HepG2 (cell line): ENCODE data around the gene ADCY1. TPM values are rescaled to one million over a fixed set of nuclear protein-coding genes. Genes with fewer than 3 reads are reported as not detected.

ENCODE experiments used
- ATAC-seq: fragments of 200-7000 bp; cut with Tn5 transposase; 3 replicates; pipeline ENCODE4 v1.9.1; 2020; ENCODE audit warnings: mild to moderate bottlenecking, moderate library complexity
- BruUV-seq: library from RNA; stranded (reverse); fragments of 400-500 nt; replicated peaks from 2 replicates; lab custom pipeline; 2021; lab: Mats Ljungman, UMichigan
- CTCF ChIA-PET: fragments of 300-600 bp; formaldehyde crosslinking; extraction: SDS; loops from one replicate; lab custom pipeline; 2021; ENCODE audit warnings: low total read pairs, inconsistent platforms, low intra/inter-chr PET ratio; lab: Yijun Ruan, JAX
- POLR2A ChIA-PET: fragments of 350-600 bp; sonication (Branson Sonifier 250); formaldehyde crosslinking; loops from one replicate; lab custom pipeline; 2020; ENCODE audit warnings: antibody characterized with exemption, inconsistent platforms; lab: Yijun Ruan, JAX
- DNase-seq: peaks from one replicate; pipeline ENCODE4 v3.0.0-alpha.2; 2015; ENCODE audit warnings: low spot score
- FAIRE-seq: peaks from 3 replicates; lab custom pipeline; 2011; peaks lifted over from hg19 to GRCh38; lab: Jason Lieb, UNC
- H2AFZ ChIP-seq: one replicate; pipeline ENCODE4 v1.6.1; 2011; ENCODE audit warnings: low read length, inconsistent platforms
- H3K27ac ChIP-seq: fragments of 300-600 bp; 3 replicates; pipeline ENCODE4 v1.8.0; 2011; ENCODE audit warnings: mixed run types, mild to moderate bottlenecking, mixed read lengths, low read length, inconsistent platforms; ENCODE audit not compliant: insufficient read depth; ENCODE audit errors: extremely low read length
- H3K27me3 ChIP-seq, 2 experiments: fragments of 200-600 bp in 1 of 2; 2 replicates in 1 of 2; 3 replicates in 1 of 2; pipeline versions ENCODE4 v1.6.0 to v1.8.0; 2011; ENCODE audit warnings: low read length in 2 of 2, mild to moderate bottlenecking in 2 of 2, moderate library complexity in 2 of 2, inconsistent platforms in 1 of 2; ENCODE audit not compliant: insufficient read depth in 2 of 2, control insufficient read depth in 1 of 2
- H3K36me3 ChIP-seq, 2 experiments: fragments of 200-600 bp in 1 of 2; replicated peaks in 1 of 2; 2 replicates in 1 of 2; 3 replicates in 1 of 2; pipeline versions ENCODE4 v1.5.1 to v1.8.0; 2011; ENCODE audit warnings: low read length in 2 of 2, inconsistent platforms in 1 of 2; ENCODE audit not compliant: insufficient read depth in 2 of 2, control insufficient read depth in 1 of 2
- H3K4me1 ChIP-seq: 2 replicates; pipeline ENCODE4 v1.5.1; 2012; ENCODE audit warnings: low read length, inconsistent platforms; ENCODE audit not compliant: insufficient read depth
- H3K4me2 ChIP-seq: 2 replicates; pipeline ENCODE4 v1.6.0; 2011; ENCODE audit warnings: low read depth, low read length, inconsistent platforms
- H3K4me3 ChIP-seq, 3 experiments: fragments of 200-600 bp in 1 of 3; sonication (generic), shearing (Covaris generic) in 1 of 3; replicated peaks in 1 of 3; 2 replicates each; pipeline ENCODE4 v1.5.1; 2011 to 2016; ENCODE audit warnings: low read length in 3 of 3, inconsistent platforms in 2 of 3, low read depth in 2 of 3, mild to moderate bottlenecking in 2 of 3, control low read depth in 1 of 3, mixed read lengths in 1 of 3; ENCODE audit not compliant: insufficient read depth in 1 of 3
- H3K79me2 ChIP-seq: one replicate; pipeline ENCODE4 v1.6.1; 2011; ENCODE audit warnings: low read length, inconsistent platforms; ENCODE audit not compliant: insufficient read depth
- H3K9ac ChIP-seq: 2 replicates; pipeline ENCODE4 v1.6.0; 2011; ENCODE audit warnings: mild to moderate bottlenecking, low read depth, low read length, inconsistent platforms; ENCODE audit not compliant: insufficient read depth
- H3K9me3 ChIP-seq: 2 replicates; pipeline ENCODE4 v1.5.1; 2012; ENCODE audit warnings: mild to moderate bottlenecking, low read length
- H4K20me1 ChIP-seq: 2 replicates; pipeline ENCODE4 v1.6.0; 2011; ENCODE audit warnings: inconsistent platforms, mild to moderate bottlenecking, low read length, moderate library complexity; ENCODE audit not compliant: insufficient read depth
- ARID2 ChIP-seq: sonication (generic); formaldehyde crosslinking; IDR thresholded peaks from 2 replicates; pipeline ENCODE4 v1.8.1; 2022; ENCODE audit warnings: mild to moderate bottlenecking, missing genetic modification reagents, borderline replicate concordance
- DNMT3B ChIP-seq: conservative IDR thresholded peaks from 2 replicates; pipeline ENCODE4 v1.6.1; 2016; ENCODE audit warnings: missing biosample characterization, control low read depth
- MAFG ChIP-seq: sonication (generic); formaldehyde crosslinking; IDR thresholded peaks from 2 replicates; pipeline ENCODE4 v1.5.1; 2020; ENCODE audit warnings: mild to moderate bottlenecking, missing genetic modification reagents
- NR3C1 ChIP-seq: sonication (generic); formaldehyde crosslinking; IDR thresholded peaks from 2 replicates; pipeline ENCODE4 v1.4.0; 2020; ENCODE audit warnings: missing genetic modification reagents
- RCOR2 ChIP-seq: IDR thresholded peaks from 2 replicates; pipeline ENCODE4 v1.6.1; 2016; ENCODE audit warnings: missing biosample characterization, missing genetic modification reagents
- SMC3 ChIP-seq: IDR thresholded peaks from 2 replicates; pipeline ENCODE4 v1.6.1; 2011; ENCODE audit warnings: low read length, improper control_type of control experiment
- STAG1 ChIP-seq: sonication (generic); formaldehyde crosslinking; IDR thresholded peaks from 2 replicates; pipeline ENCODE4 v1.4.0; 2020; ENCODE audit warnings: missing genetic modification reagents
- YEATS2 ChIP-seq: sonication (generic); formaldehyde crosslinking; IDR thresholded peaks from 2 replicates; pipeline ENCODE4 v1.4.0; 2020; ENCODE audit warnings: missing genetic modification reagents, borderline replicate concordance
- ZNF598 ChIP-seq: sonication (generic); formaldehyde crosslinking; IDR thresholded peaks from 2 replicates; pipeline ENCODE4 v1.5.1; 2020; ENCODE audit warnings: mild to moderate bottlenecking, missing genetic modification reagents, borderline replicate concordance
- ZNF703 ChIP-seq: sonication (generic); formaldehyde crosslinking; IDR thresholded peaks from 2 replicates; pipeline ENCODE4 v1.5.1; 2020; ENCODE audit warnings: missing genetic modification reagents, mild to moderate bottlenecking, moderate library complexity, borderline replicate concordance
- ZNF878 ChIP-seq: sonication (generic); formaldehyde crosslinking; IDR thresholded peaks from 2 replicates; pipeline ENCODE4 v1.8.1; 2023; ENCODE audit warnings: mild to moderate bottlenecking, missing genetic modification reagents, moderate library complexity
- ZSCAN25 ChIP-seq: sonication (generic); formaldehyde crosslinking; IDR thresholded peaks from 2 replicates; pipeline ENCODE4 v1.8.0; 2022; ENCODE audit warnings: mild to moderate bottlenecking, missing genetic modification reagents
- WGBS: methylation state at CpG from one replicate; pipeline ENCODE4 v1.1.6; 2017; ENCODE audit warnings: low lambda C conversion rate; 5-methylcytosine and 5-hydroxymethylcytosine counted together
- in situ Hi-C: cut with HindIII; loops from 2 replicates; pipeline ENCODE4 v1.10.0; 2017; ENCODE audit warnings: low pct_unique_long_range_greater_than_20kb; ENCODE audit not compliant: extremely low pct_ligation_motif_present
- intact Hi-C: fragments of 100-400 bp; cut with micrococcal nuclease; formaldehyde crosslinking; loops from one replicate; pipeline ENCODE4 v1.10.0; 2022; ENCODE audit not compliant: unreplicated experiment
- polyA plus RNA-seq, 8 experiments: library from polyadenylated mRNA; depleted of rRNA in 3 of 8; stranded (reverse) in 7 of 8; unstranded in 1 of 8; fragments of >200 nt; fragmentation: Illumina TruSeq in 4 of 8; extraction: Trizol in 4 of 8; gene quantifications; 2 replicates each; pipeline versions ENCODE4 v1.2.1 to v1.2.3, GENCODE V29; 2011 to 2016; ENCODE audit warnings: low read depth in 4 of 8, missing spikeins in 1 of 8, mixed read lengths in 1 of 8; ENCODE audit not compliant: insufficient read depth in 1 of 8
- total RNA-seq, 5 experiments: library from RNA; depleted of rRNA; stranded (reverse); fragments of >200 nt; fragmentation: Illumina TruSeq; extraction: Trizol; gene quantifications; 2 replicates each; pipeline ENCODE4 v1.2.3, GENCODE V29; 2016; ENCODE audit warnings: low read depth in 1 of 5
- TF ChIP-seq, protein P1 (sequence below): sonication (generic); formaldehyde crosslinking; IDR thresholded peaks from 2 replicates; pipeline ENCODE4 v1.5.0; 2020; ENCODE audit warnings: mild to moderate bottlenecking, missing genetic modification reagents, moderate library complexity
- TF ChIP-seq, protein P2 (sequence below): sonication (generic); formaldehyde crosslinking; IDR thresholded peaks from 2 replicates; pipeline ENCODE4 v1.8.1; 2023; ENCODE audit warnings: missing genetic modification reagents, inconsistent platforms, borderline replicate concordance
- TF ChIP-seq, protein P3 (sequence below): IDR thresholded peaks from 2 replicates; pipeline ENCODE4 v1.6.1; 2016; ENCODE audit warnings: missing biosample characterization, missing genetic modification reagents, low read depth
- TF ChIP-seq, protein P4 (sequence below): sonication (generic); formaldehyde crosslinking; IDR thresholded peaks from 2 replicates; pipeline ENCODE4 v1.4.0; 2020; ENCODE audit warnings: missing genetic modification reagents

The ADCY1 gene
- total and polyA plus RNA-seq, 2 of the 13 experiments (the other 11 are each of a cell fraction or from before 2014, with no cell fraction given) = 0.80 to 1.2 TPM

DNA sequence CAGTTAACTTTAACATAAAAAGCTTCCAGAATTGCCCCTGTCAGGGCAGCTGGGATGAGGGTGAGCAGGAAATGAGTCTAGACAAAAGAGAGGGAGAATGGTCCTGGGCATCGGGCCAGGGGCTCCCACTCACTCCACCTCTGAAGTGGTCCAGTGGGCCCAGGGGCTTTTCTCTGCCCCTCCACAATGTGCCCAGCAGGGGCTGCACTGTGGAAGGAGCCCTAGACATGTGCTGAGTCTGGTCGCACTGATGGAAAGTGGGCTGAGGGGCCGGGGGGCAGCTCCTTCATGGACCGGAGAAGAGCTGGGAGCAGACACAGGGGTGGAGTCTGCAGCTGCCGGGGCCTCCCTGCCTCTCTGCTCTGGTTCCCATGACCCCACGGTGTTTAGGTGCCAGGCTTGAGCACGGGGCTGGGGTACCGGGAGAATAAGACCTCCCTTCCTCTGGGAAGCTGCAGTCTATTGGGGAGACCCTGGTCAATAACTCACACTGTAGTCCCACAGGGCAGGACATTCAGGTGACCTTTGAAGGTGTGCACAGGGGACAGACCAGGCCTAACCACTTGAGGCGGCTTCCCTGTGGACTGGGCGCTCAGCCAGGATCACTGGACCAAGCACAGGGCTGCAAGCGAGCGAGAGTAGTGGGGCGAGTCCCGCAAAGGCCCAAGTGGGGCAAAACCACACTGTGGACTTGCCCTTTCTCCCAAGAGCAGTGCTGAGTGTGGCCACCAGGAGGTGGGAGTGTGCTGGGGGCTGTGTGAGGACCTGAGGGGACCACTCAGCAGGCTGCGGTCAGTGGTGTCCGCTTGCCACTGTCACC, 6.1 kb downstream of the ADCY1 start:
- ChIA-PET CTCF (interaction anchor here (0.7 kb wide), 1 partner anchor 274 kb away, joined by 3 read pairs; no protein-coding TSS in a partner anchor), POLR2A (no interaction called here)
- H3K4me3 ChIP-seq = no peak overlapping the region
- DNase-seq = no peak
- no peaks in the 10 kb centered on the region for H3K36me3 ChIP-seq
- intact Hi-C loops (loop anchor here (5.0 to 10.0 kb wide), 2 partner anchors 272 to 425 kb away; partner anchors contain the start of gene RAMP3), in situ Hi-C loops (loop anchor here (25.0 kb wide), 1 partner anchor 418 kb away; the partner anchor contains the start of gene RAMP3)
- no TSS peak for BruUV-seq
- peak; percentile 83 for ATAC-seq
- H2AFZ ChIP-seq = no peak overlapping the region
- H3K27me3 ChIP-seq = peaks cover 10 to 31% of the 10 kb centered on the region in 2 experiments
- no peaks in the 10 kb centered on the region for H4K20me1 ChIP-seq
- no peak overlapping the region for H3K27ac ChIP-seq
- no peak for FAIRE-seq
- peaks cover 6% of the 10 kb centered on the region for H3K4me1 ChIP-seq
- TF ChIP-seq NR3C1 (CRISPR knock-in tag) (no peak), YEATS2 (CRISPR knock-in tag) (no peak), MAFG (CRISPR knock-in tag) (no peak), ZNF878 (CRISPR knock-in tag) (no peak), ZSCAN25 (CRISPR knock-in tag) (no peak), DNMT3B (CRISPR knock-in tag) (no peak), SMC3 (peak; percentile 22; the same call in 1 of the 2 replicates), ZNF598 (no peak), STAG1 (CRISPR knock-in tag) (peak; percentile 45), RCOR2 (no peak), ARID2 (CRISPR knock-in tag) (no peak), ZNF703 (CRISPR knock-in tag) (no peak)
- TF ChIP-seq, protein P1, sequence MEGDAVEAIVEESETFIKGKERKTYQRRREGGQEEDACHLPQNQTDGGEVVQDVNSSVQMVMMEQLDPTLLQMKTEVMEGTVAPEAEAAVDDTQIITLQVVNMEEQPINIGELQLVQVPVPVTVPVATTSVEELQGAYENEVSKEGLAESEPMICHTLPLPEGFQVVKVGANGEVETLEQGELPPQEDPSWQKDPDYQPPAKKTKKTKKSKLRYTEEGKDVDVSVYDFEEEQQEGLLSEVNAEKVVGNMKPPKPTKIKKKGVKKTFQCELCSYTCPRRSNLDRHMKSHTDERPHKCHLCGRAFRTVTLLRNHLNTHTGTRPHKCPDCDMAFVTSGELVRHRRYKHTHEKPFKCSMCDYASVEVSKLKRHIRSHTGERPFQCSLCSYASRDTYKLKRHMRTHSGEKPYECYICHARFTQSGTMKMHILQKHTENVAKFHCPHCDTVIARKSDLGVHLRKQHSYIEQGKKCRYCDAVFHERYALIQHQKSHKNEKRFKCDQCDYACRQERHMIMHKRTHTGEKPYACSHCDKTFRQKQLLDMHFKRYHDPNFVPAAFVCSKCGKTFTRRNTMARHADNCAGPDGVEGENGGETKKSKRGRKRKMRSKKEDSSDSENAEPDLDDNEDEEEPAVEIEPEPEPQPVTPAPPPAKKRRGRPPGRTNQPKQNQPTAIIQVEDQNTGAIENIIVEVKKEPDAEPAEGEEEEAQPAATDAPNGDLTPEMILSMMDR (CRISPR knock-in tag) = peak; percentile 60
- TF ChIP-seq, protein P2, sequence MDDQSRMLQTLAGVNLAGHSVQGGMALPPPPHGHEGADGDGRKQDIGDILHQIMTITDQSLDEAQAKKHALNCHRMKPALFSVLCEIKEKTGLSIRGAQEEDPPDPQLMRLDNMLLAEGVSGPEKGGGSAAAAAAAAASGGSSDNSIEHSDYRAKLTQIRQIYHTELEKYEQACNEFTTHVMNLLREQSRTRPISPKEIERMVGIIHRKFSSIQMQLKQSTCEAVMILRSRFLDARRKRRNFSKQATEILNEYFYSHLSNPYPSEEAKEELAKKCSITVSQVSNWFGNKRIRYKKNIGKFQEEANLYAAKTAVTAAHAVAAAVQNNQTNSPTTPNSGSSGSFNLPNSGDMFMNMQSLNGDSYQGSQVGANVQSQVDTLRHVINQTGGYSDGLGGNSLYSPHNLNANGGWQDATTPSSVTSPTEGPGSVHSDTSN (CRISPR knock-in tag) = no peak
- TF ChIP-seq, protein P3, sequence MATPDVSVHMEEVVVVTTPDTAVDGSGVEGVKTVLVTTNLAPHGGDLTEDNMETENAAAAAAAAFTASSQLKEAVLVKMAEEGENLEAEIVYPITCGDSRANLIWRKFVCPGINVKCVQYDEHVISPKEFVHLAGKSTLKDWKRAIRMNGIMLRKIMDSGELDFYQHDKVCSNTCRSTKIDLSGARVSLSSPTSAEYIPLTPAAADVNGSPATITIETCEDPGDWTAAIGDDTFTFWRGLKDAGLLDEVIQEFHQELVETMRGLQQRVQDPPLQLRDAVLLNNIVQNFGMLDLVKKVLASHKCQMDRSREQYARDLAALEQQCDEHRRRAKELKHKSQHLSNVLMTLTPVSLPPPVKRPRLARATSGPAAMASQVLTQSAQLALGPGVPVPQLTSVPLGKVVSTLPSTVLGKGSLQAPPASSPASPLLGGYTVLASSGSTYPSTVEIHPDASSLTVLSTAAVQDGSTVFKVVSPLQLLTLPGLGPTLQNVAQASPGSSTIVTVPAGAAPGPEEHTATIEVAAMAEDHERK (CRISPR knock-in tag) = no peak
- TF ChIP-seq, protein P4, sequence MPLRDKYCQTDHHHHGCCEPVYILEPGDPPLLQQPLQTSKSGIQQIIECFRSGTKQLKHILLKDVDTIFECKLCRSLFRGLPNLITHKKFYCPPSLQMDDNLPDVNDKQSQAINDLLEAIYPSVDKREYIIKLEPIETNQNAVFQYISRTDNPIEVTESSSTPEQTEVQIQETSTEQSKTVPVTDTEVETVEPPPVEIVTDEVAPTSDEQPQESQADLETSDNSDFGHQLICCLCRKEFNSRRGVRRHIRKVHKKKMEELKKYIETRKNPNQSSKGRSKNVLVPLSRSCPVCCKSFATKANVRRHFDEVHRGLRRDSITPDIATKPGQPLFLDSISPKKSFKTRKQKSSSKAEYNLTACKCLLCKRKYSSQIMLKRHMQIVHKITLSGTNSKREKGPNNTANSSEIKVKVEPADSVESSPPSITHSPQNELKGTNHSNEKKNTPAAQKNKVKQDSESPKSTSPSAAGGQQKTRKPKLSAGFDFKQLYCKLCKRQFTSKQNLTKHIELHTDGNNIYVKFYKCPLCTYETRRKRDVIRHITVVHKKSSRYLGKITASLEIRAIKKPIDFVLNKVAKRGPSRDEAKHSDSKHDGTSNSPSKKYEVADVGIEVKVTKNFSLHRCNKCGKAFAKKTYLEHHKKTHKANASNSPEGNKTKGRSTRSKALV = no peak
- no peak overlapping the region for H3K9ac ChIP-seq
- H3K79me2 ChIP-seq = no peaks in the 10 kb centered on the region
- WGBS = 20% methylated on average over 6 of the region's 16 CpGs
- no peak overlapping the region for H3K4me2 ChIP-seq
- H3K9me3 ChIP-seq = no peaks in the 10 kb centered on the region
